AG20443 (cell line): ENCODE measurements around the gene SH3PXD2B.
"Not testable (repeated sequence)": the region's sequence is repeated elsewhere in the genome, so short reads cannot be mapped to it uniquely, and the experiment has no call there.

Experiments used
- DNase-seq: peaks from one replicate; pipeline ENCODE4 v3.0.0; 2012; ENCODE audit warnings: low spot score, mixed read lengths

The SH3PXD2B gene

DNA sequence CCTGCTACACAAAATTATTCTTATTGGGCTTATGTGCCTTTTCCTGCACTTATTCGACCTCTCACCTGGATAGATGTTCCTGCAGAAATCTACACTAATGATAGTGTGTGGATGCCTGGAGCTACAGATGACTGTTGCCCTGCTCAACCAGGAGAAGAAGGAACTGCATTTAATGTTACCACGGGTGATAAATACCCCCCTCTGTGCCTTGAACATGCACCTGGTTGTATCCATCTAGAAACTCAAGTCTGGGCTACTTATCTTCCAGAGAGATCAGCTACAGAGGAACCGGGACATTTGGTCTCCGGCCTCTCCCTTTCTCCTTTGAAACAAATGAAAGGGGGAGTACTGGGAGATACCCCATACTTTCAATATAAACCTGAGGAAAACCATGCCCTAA is 54.5 kb downstream of the SH3PXD2B start:
- DNase-seq: no peak

DNA sequence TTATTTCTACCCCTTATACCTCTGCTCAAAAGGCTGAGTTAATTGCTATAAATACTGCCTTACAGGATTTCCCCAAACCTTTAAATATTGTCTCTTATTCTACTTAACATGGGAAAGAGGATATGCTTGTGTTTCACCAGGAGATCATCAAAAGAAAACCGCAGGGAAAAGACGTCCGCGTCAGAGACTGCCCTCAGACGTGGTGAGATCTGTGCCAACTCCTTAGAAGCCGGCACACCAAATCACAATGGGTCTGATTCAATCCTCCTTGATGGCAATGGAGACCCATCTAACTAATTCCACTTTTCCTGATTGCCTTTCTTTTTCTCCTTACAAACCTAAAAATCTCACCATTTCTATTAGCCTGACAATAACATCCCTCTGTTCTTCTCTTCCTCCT is 55.0 kb downstream of the SH3PXD2B start:
- DNase-seq: no peak

DNA sequence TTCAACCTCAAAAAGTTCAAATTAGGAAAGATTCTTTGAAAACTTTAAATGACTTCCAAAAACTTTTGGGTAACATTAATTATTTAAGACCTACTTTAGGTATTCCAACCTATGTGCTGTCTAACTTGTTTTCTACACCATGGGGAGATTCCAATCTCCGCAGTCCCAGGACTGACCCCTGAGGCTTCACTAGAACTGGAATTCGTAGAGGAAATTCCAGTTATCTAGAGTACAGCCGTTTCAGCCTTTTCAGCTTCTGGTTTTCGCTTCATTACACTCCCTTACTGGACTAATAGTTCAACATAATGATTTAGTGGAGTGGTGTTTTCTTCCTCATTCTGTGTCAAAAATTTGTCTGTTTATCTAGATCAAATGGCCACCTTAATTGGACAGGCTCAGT is 55.7 kb downstream of the SH3PXD2B start:
- DNase-seq: not testable (repeated sequence)

DNA sequence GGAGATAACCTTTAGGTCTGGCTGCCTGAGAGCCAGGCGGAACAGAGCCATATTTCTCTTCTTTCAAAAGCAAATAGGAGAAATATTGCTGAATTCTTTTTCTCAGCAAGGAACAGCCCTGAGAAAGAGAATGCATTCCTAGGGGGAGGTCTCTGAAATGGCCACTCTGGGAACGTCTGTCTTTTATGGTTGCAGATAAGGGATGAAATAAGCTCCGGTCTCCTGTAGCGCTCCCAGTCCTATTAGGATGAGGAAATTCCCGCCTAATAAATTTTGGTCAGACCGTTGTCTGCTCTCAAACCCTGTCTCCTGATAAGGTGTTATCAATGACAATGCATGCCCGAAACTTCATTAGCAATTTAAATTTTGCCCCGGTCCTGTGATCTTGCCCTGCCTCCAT is 57.3 kb downstream of the SH3PXD2B start:
- DNase-seq: not testable (repeated sequence)

DNA sequence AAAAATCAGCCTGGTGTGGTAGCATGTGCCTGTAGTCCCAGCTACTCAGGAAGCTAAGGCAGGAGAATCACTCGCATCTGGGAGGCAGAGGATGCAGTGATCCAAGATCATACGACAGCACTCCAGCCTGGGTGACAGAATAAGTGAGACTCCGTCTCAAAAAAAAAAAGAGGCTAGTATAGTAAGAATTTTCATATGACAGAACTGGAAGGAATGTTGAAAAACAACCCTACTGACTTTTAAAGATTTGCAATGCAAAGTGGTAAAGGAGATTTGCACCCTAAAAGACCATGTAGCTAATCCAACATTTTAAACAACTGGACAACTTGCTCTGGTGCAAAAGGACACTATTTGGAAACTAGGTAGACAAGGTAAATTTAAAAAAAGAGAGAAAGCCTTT is 58.1 kb downstream of the SH3PXD2B start:
- no peak for DNase-seq

DNA sequence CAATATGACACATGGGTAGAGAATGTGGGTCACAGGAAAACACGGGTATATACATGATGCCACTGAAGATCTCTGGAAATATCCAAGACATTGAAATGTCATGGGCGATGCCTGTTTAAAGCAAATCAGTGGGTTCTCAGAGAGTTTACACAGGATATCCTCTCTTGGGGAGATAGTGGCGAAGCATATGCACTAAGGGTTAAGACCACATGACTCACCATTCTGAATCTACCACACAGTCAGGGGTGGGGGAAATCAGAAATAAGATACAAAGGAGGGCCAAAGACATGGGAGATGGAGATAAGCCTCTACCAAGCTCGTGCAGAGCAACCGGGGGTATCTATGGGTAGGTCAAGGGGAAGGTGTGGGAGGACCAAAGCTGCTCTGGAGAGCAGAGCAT is 58.8 kb downstream of the SH3PXD2B start:
- no peak for DNase-seq

DNA sequence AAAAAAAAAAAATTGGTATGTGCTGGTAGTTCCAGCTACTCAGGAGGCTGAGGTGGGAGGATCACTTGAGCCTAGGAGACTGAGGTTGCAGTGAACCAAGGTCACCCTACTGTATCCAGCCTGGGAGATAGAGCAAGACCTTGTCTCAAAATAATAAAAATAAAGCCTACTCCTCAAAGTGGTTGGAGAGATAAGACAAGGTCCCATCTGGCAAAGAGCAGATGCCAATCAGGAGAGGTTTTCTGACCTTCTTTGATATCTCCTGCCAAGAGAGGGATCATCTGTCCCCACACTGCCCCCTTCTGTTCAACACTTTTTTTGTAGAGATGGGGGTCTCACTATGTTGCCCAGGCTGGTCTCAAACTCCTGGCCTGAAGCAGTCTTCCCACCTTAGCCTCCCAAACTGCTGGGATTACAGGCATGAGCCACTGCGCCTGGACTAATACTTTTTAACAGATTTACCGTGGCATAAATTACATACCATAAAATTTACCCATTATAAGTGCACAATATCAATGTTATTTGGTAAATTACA is 64.7 kb downstream of the SH3PXD2B start:
- no peak for DNase-seq

DNA sequence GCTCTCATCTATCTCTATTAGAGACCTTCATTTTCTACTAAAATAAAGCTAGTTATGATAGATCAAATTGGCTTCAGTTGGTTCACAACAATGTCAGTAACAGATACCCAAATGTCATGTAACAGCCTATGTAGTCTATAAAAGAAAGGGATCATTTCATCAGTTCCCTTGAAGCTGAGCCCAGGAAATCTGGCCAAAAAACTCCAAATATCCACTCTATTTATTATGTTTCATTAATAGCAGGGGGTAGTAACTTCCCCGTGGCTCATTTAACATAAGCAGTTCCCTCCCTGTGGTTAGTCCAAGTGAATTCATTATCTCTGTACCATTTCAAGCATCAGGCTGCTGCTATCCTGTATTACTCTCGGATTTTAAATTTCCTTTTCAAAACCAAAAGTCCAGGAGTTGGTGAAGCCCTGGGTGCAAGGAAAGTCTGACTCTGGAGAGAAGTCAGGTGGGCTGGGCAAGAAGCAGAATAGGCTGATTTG is 66.0 kb downstream of the SH3PXD2B start:
- DNase-seq: no peak

DNA sequence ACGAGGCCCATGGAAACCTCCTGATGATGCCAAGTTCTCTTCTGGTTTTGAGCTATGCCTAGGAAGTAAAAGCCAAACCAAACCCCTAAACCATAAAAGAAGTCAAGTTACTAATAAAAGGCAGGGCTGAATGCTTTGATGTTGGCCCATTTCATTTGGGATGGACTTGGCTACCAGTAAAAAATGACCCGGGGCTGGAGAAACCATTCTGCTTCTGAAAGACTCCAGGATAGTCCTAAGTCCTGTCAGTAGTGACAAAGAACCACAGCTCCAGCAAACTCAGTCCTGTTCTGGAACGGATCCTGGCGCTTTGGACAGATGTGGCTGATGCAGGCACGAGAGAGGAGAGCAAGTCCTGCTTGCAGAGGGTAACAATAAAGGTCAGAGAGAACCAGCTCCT is 68.6 kb downstream of the SH3PXD2B start:
- DNase-seq: no peak

DNA sequence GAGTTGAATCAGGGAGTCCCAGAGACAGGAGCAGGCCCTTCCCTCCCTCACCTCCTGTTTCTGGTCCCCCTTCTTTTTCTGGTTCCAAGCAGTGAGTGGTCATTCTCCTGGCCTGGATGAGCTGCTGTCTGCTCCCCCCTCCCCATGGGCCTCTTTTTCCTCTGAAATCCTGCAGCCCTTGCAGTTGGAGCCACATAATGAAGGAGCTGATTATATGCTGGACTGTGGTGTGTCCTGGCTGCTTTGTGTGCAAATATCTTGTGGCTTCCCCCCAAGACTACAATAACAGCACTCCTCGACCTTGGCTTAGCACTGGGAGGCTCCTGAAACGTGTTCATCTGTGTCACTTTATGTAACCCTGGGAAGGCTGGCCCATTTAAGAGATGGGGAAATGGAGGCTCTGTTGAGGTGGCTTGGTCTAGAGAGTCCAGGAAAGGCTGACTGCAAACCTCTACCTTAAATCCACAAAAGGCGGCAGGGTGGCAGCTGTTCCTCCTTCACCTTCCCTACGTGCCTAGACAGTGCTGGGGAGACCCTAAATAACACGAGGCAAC is 69.2 kb downstream of the SH3PXD2B start:
- no peak for DNase-seq

DNA sequence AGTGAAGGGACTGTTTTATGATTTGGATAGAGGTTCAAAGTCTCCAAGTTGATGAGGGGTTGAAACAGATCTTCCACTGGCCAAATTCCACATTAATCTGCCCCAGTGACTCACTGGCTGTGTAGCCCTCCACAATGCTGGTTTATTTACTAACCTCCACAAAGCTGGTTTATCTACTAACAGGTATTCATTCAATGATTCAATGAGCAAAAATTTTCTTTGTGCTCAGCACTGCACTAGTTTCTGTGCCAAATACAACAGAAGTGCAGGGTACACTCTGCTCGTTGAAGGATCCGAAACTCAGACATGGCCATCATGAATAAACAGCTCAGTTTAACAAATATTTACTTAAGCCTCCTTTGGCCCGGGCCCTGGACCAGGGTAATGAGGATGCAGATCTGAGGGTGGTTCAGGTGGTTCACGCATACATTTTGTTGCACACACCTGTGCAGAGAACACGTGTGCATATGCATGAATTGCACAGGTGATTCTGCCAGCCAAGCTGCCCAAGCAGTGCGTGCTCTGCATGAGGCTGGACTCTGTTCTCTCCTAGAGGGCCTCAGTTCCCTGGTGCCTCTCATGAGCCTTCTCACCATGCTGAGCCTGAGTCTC is 71.0 kb downstream of the SH3PXD2B start:
- DNase-seq: no peak

DNA sequence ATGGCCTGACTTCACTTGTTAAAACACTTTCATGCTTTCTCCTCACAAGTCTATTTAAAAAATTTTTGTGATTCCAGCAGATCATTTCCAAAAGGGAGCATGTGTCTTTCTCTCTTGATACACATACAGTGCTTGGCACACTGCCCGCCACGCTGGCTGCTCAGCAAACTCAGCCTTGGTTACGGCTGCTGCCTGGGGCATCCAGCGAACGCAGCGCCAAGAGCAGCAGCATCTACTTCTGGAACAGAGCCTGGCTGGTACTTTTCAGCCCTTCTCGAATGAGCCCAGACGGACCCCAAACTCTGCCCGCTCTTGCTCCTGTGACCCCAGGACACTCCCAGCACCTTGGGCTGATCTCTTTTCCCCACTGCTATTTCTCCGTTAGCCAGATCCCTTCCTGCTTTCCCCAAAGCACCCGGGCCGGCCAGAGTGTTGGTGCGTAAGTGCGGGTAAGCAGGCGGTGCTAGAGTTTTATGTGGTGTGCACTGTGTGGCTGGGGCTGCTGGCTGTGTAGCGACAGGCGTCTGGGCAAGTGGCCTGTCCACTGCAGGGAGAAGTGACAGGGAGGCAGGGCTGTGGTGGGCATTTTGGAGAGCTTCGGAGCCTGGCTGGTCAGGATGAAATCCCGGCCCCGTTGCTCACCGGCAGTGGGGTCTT is 73.2 kb downstream of the SH3PXD2B start:
- DNase-seq: no peak

DNA sequence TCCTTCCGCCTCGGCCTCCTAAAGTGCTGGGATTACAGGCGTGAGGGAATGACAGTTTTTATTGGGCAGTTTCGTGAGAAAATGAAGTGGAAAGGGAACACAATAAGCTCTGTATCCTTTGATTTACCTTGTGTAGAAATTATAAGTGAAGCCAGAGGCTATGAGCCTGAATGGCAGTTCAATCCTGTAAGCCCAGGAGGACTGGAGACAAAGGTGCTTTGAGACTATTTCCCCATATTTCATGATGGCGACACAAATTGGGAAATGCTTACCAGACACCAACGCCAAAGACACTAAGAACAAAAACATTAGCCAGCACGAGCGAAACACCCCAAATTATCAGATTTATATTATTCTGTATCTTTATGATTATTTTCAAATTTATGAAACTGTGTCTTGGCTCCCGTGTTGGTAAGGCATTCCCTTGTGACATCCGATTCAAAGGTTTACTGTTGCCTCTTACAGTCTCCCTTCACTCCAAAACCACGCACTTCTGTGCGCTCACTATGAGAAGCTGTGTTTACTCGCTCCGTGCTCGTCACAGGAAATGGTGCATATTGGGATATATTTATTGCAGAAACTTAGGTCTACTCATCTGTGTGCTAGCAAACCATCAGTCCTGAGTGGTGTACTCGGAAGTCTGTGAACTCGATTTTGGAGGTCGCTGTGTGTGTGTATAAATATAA is 73.9 kb downstream of the SH3PXD2B start:
- no peak for DNase-seq

DNA sequence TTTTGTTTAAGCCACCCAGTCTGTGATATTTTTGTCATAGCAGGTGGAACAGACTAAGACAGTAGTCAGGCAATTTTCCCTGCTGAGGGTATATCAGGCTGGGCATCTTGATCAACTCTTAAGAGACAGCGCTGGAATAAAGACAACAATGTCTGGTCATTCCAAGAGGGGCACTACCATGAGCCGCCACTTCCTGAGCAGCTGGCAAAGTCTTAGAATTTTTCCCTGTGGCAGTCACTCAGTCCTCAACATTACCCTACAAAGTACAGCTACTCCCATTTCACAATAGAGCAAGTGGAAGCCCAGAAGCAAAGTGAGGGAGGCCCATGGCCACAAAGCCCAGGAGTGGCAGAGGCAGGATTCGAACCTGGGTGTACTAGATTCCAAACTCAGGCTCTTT is 74.8 kb downstream of the SH3PXD2B start:
- DNase-seq: peak; percentile 33

DNA sequence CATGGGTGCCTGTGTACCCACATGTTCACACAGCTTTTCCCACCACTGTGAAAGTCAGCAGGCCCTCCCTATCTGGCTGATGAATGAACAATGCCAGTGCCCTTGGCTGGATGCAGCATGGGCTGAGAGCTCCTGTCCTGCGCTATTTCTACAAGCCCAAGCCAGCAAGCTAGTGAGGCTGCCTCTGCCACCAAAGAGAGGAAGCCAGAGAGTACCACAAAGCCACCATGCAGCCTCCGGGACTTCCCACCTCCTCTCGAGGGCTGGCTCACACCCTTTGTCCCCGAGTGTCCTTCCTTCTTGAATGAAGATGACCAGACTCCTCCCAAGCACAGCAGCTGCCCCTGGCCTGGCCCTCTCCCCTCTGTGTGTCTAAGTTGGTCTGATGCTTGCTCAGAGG is 76.5 kb downstream of the SH3PXD2B start:
- DNase-seq: no peak

DNA sequence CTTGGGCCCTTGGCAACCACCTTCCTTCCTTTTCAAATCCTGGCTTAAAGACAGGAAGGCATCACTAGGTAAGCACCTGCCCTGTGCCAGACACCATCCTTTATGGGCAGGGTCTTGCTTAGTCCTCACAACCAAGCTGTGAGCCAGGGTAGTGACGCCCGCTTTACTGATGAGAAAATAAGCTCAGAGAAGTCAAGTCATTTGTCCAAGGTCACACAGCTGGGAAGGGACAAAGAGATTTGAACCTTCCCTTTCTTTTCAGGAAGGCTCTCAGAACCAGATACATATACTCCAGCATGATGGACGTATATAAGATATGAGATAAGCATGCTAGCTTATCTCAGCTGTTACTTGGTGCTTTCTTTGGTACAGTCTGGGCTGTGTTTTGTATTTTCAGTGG is 76.9 kb downstream of the SH3PXD2B start:
- DNase-seq: no peak

DNA sequence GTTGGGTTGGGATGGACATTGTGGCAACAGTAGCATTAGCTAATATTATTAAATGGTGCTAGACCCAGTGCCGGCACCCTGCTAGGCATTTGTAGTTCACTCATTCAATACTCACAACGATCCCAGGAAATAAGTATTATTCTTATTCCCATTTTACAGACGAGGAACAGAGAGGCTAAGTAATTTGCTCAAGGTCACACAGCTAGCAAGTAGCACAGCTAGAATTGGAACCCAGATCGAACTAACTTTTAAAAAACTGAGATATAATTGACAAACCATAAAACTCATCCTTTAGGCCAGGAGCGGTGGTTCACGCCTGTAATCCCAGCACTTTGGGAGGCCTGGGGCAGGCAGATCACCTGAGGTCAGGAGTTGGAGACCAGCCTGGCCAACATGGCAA is 79.5 kb downstream of the SH3PXD2B start:
- no peak for DNase-seq

DNA sequence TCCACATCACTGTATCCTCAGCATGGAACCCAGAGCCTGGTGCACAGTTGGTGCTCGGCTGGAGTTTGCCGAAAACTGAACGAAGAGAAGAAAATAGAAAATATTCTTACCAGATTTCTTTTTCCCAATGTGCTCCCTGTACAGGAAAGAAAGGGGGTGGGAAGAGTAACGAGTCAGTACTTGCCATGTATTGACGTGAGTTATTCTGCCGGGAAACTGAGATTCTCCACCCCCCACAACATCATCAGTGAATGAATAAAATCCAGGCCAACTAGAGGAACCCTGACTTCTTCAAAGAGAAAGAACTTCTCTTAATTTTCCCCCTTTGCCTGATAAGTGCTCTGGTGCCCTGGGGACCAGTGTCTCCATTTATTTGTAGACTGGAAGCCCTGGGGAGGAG is 80.6 kb downstream of the SH3PXD2B start:
- DNase-seq: no peak

DNA sequence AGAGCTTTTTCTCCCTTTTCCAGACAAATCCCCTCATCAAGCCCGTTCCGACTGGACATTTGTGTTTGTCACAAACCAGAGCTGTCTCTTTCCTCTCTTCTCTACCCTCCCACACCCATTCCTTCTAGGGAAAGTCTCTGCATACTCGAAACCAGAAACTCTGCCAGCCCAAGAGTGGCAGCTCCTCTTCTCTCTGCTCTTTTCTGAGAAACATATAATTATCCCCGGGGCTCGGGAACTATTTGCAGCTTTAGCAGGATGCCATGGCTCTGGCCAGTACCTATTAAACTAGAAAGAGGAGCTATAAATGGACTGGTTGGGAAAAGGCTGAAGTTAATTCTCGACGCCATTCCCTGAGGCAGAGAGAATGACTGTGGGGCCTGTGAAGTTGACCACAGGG is 82.6 kb downstream of the SH3PXD2B start:
- no peak for DNase-seq

DNA sequence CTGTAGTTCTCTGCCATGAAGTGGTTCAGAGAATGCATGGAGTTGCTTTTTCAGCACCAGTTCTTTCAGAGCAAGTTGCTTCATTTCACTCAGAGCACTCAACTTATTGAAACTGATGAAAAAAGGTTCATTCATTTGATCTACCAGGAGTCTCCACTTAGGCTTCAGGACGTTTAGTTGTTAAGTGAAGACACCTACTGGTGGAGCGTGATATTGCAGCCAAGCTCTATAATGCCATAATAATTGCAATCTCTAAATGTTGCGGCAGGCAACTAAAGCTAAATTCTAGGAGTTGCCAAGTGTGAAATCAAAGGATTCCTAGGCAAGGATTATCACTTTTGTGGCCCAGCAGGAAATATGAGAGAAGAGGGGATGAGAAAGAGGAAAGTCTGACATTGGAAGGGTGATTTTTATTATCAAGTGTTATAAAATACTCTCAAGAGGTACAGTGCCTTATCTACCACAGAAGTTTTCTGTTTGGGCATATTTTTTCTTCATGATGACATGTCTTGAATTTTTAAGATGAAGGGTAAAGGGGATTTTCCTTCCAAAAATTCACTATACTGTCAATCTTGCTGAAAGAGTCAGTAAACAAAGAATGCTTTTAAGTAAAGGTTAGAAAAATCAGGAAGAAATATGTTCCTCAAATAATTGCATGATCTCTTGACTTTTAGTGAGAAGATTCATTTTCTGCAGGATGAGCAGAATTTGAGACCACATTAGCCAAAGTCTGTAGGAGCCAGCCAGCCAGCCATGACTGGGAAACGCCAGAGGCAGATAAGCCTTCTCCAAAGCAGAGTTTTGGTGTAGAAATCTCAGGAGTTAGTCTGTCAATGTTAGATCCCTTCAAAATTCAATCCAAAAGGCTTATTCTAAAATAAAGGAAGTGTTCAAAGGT is 83.4 kb downstream of the SH3PXD2B start:
- DNase-seq: no peak

DNA sequence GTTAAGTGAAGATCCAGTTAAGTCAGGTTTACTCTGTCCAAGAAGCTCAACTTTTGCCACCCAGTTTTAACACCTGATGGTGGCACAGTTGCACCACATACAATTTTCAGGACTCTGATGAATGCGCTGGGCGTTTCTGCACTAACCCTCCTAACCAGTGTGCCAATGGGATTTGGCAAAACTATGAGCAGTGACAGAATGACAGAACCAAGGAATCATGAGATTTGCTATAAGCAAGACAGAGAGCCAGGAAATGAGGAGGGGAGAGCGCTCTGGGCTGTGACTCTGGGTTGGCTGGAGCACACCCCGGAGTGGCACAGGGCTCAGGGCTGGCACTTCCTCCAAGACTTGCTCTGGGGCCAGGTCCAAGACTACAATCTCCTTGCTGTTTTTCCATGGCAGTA is 84.1 kb downstream of the SH3PXD2B start:
- no peak for DNase-seq

DNA sequence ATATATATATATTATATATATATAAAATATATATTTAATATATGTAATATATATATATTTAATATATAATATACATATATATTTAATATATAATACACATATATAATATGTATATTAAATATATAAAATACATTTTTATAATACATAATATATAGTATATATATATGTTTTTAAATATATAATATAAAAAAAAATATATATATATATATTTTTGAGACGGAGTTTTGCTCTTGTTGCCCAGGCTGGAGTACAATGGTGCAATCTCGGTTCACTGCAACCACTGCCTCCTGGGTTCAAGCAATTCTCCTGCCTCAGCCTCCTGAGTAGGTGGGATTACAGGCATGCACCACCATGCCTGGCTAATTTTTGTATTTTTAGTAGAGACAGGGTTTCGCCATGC is 85.6 kb downstream of the SH3PXD2B start:
- DNase-seq: not testable (repeated sequence)
